Gastroesophageal sphincter (tissue), 3 donors: ENCODE data around the gene ERRFI1.

Source experiments
- POLR2AphosphoS5 ChIP-seq: sonication (generic); formaldehyde crosslinking; IDR thresholded peaks from one replicate; pipeline ENCODE4 v1.6.1; 2017; ENCODE audit warnings: antibody characterized with exemption
- TF ChIP-seq, protein P1 (sequence below), 4 experiments: fragments of 200-600 bp in 2 of 4; fragments of 450-650 bp in 2 of 4; sonication (generic) in 1 of 4; IDR thresholded peaks; one replicate each; pipeline ENCODE4 v1.5.1; 2017 to 2019; ENCODE audit warnings: antibody characterized with exemption in 4 of 4, mild to moderate bottlenecking in 2 of 4, moderate library complexity in 2 of 4

DNA sequence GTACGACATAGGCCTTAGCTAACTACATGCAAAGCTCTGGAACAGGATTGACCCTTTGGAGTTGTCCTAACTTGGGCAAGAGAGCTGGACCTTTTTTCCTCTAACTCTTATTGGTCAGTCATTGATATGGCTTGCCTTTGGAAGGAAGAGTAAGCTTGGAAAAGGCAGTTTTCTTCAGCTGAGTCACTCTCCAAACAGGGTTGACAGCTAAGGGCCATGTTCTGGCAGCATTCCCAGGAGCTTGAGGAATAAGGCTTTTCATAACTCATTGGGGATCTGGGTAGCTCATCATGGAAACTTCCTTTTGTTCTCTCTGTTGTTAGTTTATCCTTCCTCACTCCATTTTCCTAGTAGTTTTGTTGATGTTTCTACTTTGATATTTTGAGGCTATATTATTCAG, 14.5 kb upstream of the ERRFI1 start:
- no peak for TF ChIP-seq POLR2AphosphoS5
- TF ChIP-seq, protein P1, sequence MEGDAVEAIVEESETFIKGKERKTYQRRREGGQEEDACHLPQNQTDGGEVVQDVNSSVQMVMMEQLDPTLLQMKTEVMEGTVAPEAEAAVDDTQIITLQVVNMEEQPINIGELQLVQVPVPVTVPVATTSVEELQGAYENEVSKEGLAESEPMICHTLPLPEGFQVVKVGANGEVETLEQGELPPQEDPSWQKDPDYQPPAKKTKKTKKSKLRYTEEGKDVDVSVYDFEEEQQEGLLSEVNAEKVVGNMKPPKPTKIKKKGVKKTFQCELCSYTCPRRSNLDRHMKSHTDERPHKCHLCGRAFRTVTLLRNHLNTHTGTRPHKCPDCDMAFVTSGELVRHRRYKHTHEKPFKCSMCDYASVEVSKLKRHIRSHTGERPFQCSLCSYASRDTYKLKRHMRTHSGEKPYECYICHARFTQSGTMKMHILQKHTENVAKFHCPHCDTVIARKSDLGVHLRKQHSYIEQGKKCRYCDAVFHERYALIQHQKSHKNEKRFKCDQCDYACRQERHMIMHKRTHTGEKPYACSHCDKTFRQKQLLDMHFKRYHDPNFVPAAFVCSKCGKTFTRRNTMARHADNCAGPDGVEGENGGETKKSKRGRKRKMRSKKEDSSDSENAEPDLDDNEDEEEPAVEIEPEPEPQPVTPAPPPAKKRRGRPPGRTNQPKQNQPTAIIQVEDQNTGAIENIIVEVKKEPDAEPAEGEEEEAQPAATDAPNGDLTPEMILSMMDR (IDR thresholded peaks at IDR 0.05) = no peak
